ENCODE results near the gene ZNF562. TPM values are rescaled to one million over a fixed set of nuclear protein-coding genes. Genes with fewer than 3 reads are reported as not detected.

Gene ZNF562
- total RNA-seq, 1 experiment from 2014 or later = 56.5 TPM

GRCh38 chr19:9627856-9628255 is 47.0 kb downstream of the ZNF562 start:
- intact Hi-C loops (cut with micrococcal nuclease) = no loop called here
- H3K27me3 Mint-ChIP-seq (ENCODE audit: insufficient read depth, unreplicated experiment) = no peaks in the 10 kb centered on the region
- peaks cover 7% of the 10 kb centered on the region for H3K36me3 Mint-ChIP-seq (ENCODE audit: insufficient read depth, unreplicated experiment)
- no peaks in the 10 kb centered on the region for H3K9me3 Mint-ChIP-seq (ENCODE audit: unreplicated experiment)
- no TSS peak for BruUV-seq (replicated peaks)
- TF ChIP-seq CTCF (IDR thresholded peaks at IDR 0.05; ENCODE audit: unreplicated experiment) = no peak
- CTCF ChIA-PET = interaction anchor here (0.6 to 1.9 kb wide), 5 partner anchors 162 to 509 kb away, joined by 3 to 17 read pairs (median 4); partner anchors contain the start of gene ZNF559
- POLR2A ChIA-PET = interaction anchor here (1.1 to 2.3 kb wide), 2 partner anchors 12 to 163 kb away, joined by 3 to 5 read pairs; no protein-coding TSS in a partner anchor
- H3K4me1 Mint-ChIP-seq (ENCODE audit: insufficient read depth, unreplicated experiment) = peaks cover 13% of the 10 kb centered on the region
- no peak for DNase-seq (ENCODE audit: unreplicated experiment)
- no peak overlapping the region for H3K27ac Mint-ChIP-seq (ENCODE audit: low read depth, unreplicated experiment)
- H3K4me3 Mint-ChIP-seq (ENCODE audit: unreplicated experiment) = no peak overlapping the region

- Mint-ChIP-seq H3K27me3 (ENCODE audit: insufficient read depth, unreplicated experiment) (no peaks in the 10 kb centered on the region), H3K4me1 (ENCODE audit: insufficient read depth, unreplicated experiment) (peaks cover 20% of the 10 kb centered on the region), H3K27ac (ENCODE audit: low read depth, unreplicated experiment) (peak overlapping the region; percentile 99), H3K4me3 (ENCODE audit: unreplicated experiment) (peak overlapping the region; percentile 91), H3K9me3 (ENCODE audit: unreplicated experiment) (no peaks in the 10 kb centered on the region), H3K36me3 (ENCODE audit: insufficient read depth, unreplicated experiment) (peaks cover 27% of the 10 kb centered on the region)
- DNase-seq (ENCODE audit: unreplicated experiment) = peak; percentile 22
- no peak for TF ChIP-seq CTCF (IDR thresholded peaks at IDR 0.05; ENCODE audit: unreplicated experiment)
- intact Hi-C loops (cut with micrococcal nuclease) = no loop called here
- POLR2A ChIA-PET = interaction anchor here (0.5 to 3.2 kb wide), 25 partner anchors 11 to 1724 kb away, joined by 3 to 71 read pairs (median 5); partner anchors contain the start of genes FBXL12, UBL5, ZNF121 and ZNF266
- no TSS peak for BruUV-seq (replicated peaks)
- CTCF ChIA-PET = interaction anchor here (0.9 to 3.2 kb wide), 10 partner anchors 35 to 483 kb away, joined by 3 to 25 read pairs (median 4); partner anchors contain the start of genes UBL5 and ZNF121
Observed at GRCh38 chr19:9622531-9622930, 52.4 kb downstream of the ZNF562 start.

GRCh38 chr19:9621156-9622037 is 53.5 kb downstream of the ZNF562 start, which contains the start of gene ZNF561:
Gene ZNF561 (minus strand): TSS chr19:9621232. CDS start chr19:9619456, 1,776 bp downstream.
- no peak for TF ChIP-seq CTCF (IDR thresholded peaks at IDR 0.05; ENCODE audit: unreplicated experiment)
- peaks cover 39% of the 10 kb centered on the region for H3K36me3 Mint-ChIP-seq (ENCODE audit: insufficient read depth, unreplicated experiment)
- no peaks in the 10 kb centered on the region for H3K27me3 Mint-ChIP-seq (ENCODE audit: insufficient read depth, unreplicated experiment)
- BruUV-seq (replicated peaks) = TSS peak; percentile 89
- H3K4me1 Mint-ChIP-seq (ENCODE audit: insufficient read depth, unreplicated experiment) = peaks cover 20% of the 10 kb centered on the region
- ChIA-PET CTCF (interaction anchor here (0.6 to 3.2 kb wide), 5 partner anchors 36 to 379 kb away, joined by 3 to 25 read pairs (median 3); partner anchors contain the start of genes UBL5 and ZNF121), POLR2A (interaction anchor here (0.6 to 3.2 kb wide), 24 partner anchors 10 to 1231 kb away, joined by 3 to 71 read pairs (median 4); partner anchors contain the start of genes FBXL12, RAB11B, UBL5 and ZNF121)
- H3K27ac Mint-ChIP-seq (ENCODE audit: low read depth, unreplicated experiment) = peak within 1 kb of the TSS; percentile 99
- intact Hi-C loops (cut with micrococcal nuclease) = loop anchor here (1.0 kb wide), 1 partner anchor 35 kb away; no protein-coding TSS in a partner anchor
- H3K4me3 Mint-ChIP-seq (ENCODE audit: unreplicated experiment) = peak within 1 kb of the TSS; percentile 91
- peak; percentile 75 for DNase-seq (ENCODE audit: unreplicated experiment)
- no peaks in the 10 kb centered on the region for H3K9me3 Mint-ChIP-seq (ENCODE audit: unreplicated experiment)

- Mint-ChIP-seq H3K4me3 (ENCODE audit: unreplicated experiment) (peak overlapping the region; percentile 91), H3K36me3 (ENCODE audit: insufficient read depth, unreplicated experiment) (peaks cover 45% of the 10 kb centered on the region), H3K4me1 (ENCODE audit: insufficient read depth, unreplicated experiment) (peaks cover 16% of the 10 kb centered on the region), H3K27ac (ENCODE audit: low read depth, unreplicated experiment) (peak overlapping the region; percentile 99), H3K9me3 (ENCODE audit: unreplicated experiment) (no peaks in the 10 kb centered on the region), H3K27me3 (ENCODE audit: insufficient read depth, unreplicated experiment) (no peaks in the 10 kb centered on the region)
- intact Hi-C loops (cut with micrococcal nuclease) = loop anchor here (1.0 kb wide), 1 partner anchor 34 kb away; no protein-coding TSS in a partner anchor
- ChIA-PET CTCF (interaction anchor here (1.5 to 3.2 kb wide), 2 partner anchors 32 to 36 kb away, joined by 5 to 25 read pairs; partner anchors contain the start of gene ZNF121), POLR2A (interaction anchor here (0.9 to 3.2 kb wide), 5 partner anchors 36 to 207 kb away, joined by 3 to 71 read pairs (median 10); partner anchors contain the start of genes FBXL12, UBL5, ZNF121 and ZNF266)
- no peak for TF ChIP-seq CTCF (IDR thresholded peaks at IDR 0.05; ENCODE audit: unreplicated experiment)
- BruUV-seq (replicated peaks) = no TSS peak
- DNase-seq (ENCODE audit: unreplicated experiment) = no peak
Observed at GRCh38 chr19:9620842-9621155, 54.1 kb downstream of the ZNF562 start.

Measured in MCF 10A (cell line).